ENCODE measurements around the gene VWA3A.
A peak's percentile ranks its signal among the peaks of the same experiment; 100 is the strongest.

The VWA3A gene

DNA sequence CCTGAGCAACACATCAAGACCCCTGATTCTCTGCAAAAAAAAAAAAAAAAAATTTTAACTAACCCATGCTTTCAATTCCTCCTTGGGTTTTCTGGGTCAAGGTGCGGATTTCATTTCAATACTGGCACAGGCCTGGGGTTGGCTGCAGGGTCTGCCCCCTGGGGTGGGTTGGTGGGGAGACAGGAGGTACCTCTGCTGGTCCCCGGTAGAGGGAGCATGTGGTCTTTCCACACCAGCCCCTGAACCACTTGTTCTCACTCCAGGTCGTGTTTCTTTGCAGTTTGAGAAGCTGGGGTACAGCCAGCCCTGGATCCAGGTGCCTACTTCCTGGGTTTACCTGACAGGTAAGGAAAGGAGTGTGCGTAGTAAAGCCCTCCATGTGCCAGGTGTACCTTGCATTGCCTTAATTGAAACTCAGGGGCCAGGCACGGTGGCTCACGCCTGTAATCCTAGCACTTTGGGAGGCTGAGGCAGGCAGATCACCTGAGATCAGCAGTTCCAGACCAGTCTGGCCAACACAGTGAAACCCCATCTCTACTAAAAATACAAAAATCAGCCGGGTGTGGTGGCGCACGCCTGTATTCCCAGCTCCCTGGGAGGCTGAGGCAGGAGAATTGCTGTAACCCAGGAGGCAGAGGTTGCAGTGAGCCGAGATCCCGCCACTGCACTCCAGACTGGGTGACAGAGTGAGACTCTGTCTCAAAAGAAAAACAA, 91.7 kb downstream of the VWA3A start:
- peak; percentile 65 for TF ChIP-seq CTCF (IDR thresholded peaks at IDR 0.05; ENCODE audit: insufficient read depth, low read length, poor library complexity, severe bottlenecking)
- Histone ChIP-seq H3K27me3 (replicated peaks; ENCODE audit: control insufficient read depth, insufficient read depth, low read length) (no peaks in the 10 kb centered on the region), H3K36me3 (ENCODE audit: control insufficient read depth, insufficient read depth, low read length) (no peaks in the 10 kb centered on the region), H3K4me3 (replicated peaks; ENCODE audit: low read depth, low read length) (no peak overlapping the region)
- DNase-seq (ENCODE audit: extremely low read depth, insufficient read length): no peak

DNA sequence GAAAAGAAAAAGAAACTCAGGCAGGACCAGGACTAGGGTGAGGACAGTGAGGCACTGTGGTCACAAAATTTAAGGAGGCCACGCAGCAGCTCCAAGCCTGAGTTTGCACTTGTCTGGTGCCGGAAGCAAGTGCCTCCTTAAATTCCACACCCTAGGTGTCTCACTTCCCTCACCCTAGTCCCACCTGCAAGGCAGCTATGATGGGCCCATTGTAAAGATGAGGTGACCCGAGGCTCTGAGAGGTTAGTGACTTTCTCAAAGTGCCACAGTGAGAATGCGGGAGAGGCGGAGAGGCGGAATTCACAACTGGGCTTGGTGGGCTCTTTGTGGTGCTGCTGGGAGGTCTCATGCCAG, 92.3 kb downstream of the VWA3A start:
- DNase-seq (ENCODE audit: extremely low read depth, insufficient read length): no peak
- no peak for TF ChIP-seq CTCF (IDR thresholded peaks at IDR 0.05; ENCODE audit: insufficient read depth, low read length, poor library complexity, severe bottlenecking)
- Histone ChIP-seq H3K4me3 (replicated peaks; ENCODE audit: low read depth, low read length) (no peak overlapping the region), H3K27me3 (replicated peaks; ENCODE audit: control insufficient read depth, insufficient read depth, low read length) (no peaks in the 10 kb centered on the region), H3K36me3 (ENCODE audit: control insufficient read depth, insufficient read depth, low read length) (no peaks in the 10 kb centered on the region)

DNA sequence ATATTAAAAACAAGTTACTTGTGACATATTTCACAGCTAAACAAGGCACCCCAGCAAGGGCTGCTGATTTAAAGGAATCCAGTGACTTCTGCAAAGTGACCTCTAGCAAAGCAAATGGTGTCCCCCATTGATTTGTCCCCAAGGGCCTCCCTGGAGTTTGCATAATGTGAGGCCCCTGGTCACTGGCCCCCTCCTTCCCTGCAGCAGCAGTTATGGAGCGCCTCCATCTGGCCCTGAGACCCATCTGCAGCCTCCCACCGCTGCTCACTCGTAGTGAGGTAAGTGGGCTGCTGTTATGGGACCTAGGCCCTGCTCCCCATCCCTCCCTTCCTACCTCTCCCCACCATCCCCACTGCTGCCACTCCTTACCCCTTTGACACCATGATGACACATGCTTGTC, 94.2 kb downstream of the VWA3A start:
- DNase-seq (ENCODE audit: extremely low read depth, insufficient read length): no peak
- TF ChIP-seq CTCF (IDR thresholded peaks at IDR 0.05; ENCODE audit: insufficient read depth, low read length, poor library complexity, severe bottlenecking): peak; percentile 27
- Histone ChIP-seq H3K36me3 (ENCODE audit: control insufficient read depth, insufficient read depth, low read length) (no peaks in the 10 kb centered on the region), H3K4me3 (replicated peaks; ENCODE audit: low read depth, low read length) (no peak overlapping the region), H3K27me3 (replicated peaks; ENCODE audit: control insufficient read depth, insufficient read depth, low read length) (no peaks in the 10 kb centered on the region)

DNA sequence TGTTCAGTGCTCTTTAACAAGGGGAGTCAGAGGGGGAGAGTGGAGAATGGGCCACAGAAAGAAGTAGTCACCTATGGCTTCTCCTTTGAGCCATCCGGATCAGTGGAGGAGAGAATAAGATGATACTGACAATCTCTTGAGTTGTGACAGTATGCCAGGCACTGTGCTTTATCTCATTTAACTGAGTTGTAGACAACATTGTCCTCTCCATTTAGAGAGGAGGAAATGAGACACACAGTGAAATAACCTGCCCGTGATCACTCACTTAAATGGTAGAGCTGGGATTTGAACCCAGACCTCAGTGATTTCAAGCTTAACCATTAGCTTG, 95.9 kb downstream of the VWA3A start:
- H3K4me3 ChIP-seq (replicated peaks; ENCODE audit: low read depth, low read length): no peak overlapping the region
- no peak for DNase-seq (ENCODE audit: extremely low read depth, insufficient read length)
- no peaks in the 10 kb centered on the region for H3K27me3 ChIP-seq (replicated peaks; ENCODE audit: control insufficient read depth, insufficient read depth, low read length)
- no peaks in the 10 kb centered on the region for H3K36me3 ChIP-seq (ENCODE audit: control insufficient read depth, insufficient read depth, low read length)
- no peak for TF ChIP-seq CTCF (IDR thresholded peaks at IDR 0.05; ENCODE audit: insufficient read depth, low read length, poor library complexity, severe bottlenecking)

DNA sequence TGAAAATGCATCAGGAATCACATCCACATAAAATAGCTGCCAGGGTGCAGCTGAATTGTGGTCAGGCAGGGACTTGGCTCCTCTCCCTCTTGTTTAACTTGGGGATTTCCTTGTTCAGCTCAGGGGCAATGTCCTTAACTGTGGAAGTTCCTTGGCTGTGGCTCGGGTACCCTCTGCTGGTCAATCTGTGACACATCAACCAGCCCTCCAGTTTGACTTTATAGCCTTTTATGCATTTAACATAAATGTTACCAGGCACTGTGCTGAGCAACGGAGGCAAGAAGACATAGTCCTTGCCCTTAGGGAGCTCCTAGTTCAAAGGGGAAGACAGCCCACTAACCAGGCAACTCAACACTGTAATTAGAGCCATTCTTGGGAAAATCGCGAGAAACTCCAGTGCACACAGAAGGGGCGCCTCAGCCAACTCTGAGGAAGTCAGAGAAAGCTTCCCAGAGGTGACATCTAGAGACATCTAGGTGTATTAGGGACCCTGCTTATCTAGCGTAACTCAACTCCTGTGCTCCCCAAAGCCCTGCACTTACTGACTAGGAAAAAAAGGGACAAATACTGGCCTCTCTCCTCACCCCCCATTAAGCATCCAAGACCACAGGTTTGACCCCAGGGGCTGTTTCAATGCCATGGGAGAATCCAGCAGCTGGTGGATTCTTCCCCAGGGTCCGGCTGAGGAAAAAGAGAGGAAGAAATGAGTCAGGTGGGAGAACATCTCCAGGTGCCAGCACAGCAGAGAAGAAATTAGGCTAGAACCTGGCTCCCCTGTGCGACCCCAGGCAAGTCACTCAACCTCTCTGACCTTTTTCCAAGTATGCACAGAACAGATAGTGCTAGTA, 96.5 kb downstream of the VWA3A start:
- TF ChIP-seq CTCF (IDR thresholded peaks at IDR 0.05; ENCODE audit: insufficient read depth, low read length, poor library complexity, severe bottlenecking): peak; percentile 81
- H3K4me3 ChIP-seq (replicated peaks; ENCODE audit: low read depth, low read length): no peak overlapping the region
- DNase-seq (ENCODE audit: extremely low read depth, insufficient read length): no peak
- no peaks in the 10 kb centered on the region for H3K27me3 ChIP-seq (replicated peaks; ENCODE audit: control insufficient read depth, insufficient read depth, low read length)
- no peaks in the 10 kb centered on the region for H3K36me3 ChIP-seq (ENCODE audit: control insufficient read depth, insufficient read depth, low read length)

Measured in GM06990 (cell line).